Tibial artery (tissue), 4 donors: ENCODE measurements around the gene BDNF.

ENCODE experiments used
- DNase-seq, 2 donors: peaks; one replicate each; pipeline ENCODE4 v3.0.0-alpha.2; 2019
- H3K27ac ChIP-seq, 2 donors: fragments of 200-600 bp; sonication (generic) in 1 of 2; 1 replicate in 1 of 2; 2 replicates in 1 of 2; pipeline ENCODE4 v1.5.1; 2018 to 2019; ENCODE audit warnings: mild to moderate bottlenecking in 1 of 2
- H3K27me3 ChIP-seq, 2 donors: fragments of 200-600 bp; sonication (generic) in 1 of 2; one replicate each; pipeline versions ENCODE4 v1.5.1 to v1.6.0; 2016 to 2019
- H3K36me3 ChIP-seq, 3 donors: fragments of 200-600 bp; sonication (generic) in 2 of 3; one replicate each; pipeline ENCODE4 v1.5.1; 2016 to 2019; ENCODE audit warnings: mild to moderate bottlenecking in 2 of 3
- H3K4me1 ChIP-seq, 4 donors: fragments of 200-600 bp; sonication (generic) in 2 of 4; 1 replicate in 3 of 4; 2 replicates in 1 of 4; pipeline ENCODE4 v1.5.1; 2016 to 2019
- H3K4me3 ChIP-seq, 2 donors: fragments of 200-600 bp; sonication (generic) in 1 of 2; 1 replicate in 1 of 2; 2 replicates in 1 of 2; pipeline ENCODE4 v1.5.1; 2018 to 2019; ENCODE audit warnings: mild to moderate bottlenecking in 2 of 2
- H3K9me3 ChIP-seq, 3 donors: fragments of 200-600 bp; sonication (generic) in 1 of 3; one replicate each; pipeline ENCODE4 v1.5.1; 2016 to 2019
- CTCF ChIP-seq, 2 experiments: fragments of 200-600 bp in 1 of 2; fragments of 450-650 bp in 1 of 2; IDR thresholded peaks; one replicate each; pipeline ENCODE4 v1.5.1; 2017 to 2019; ENCODE audit warnings: antibody characterized with exemption in 2 of 2, mild to moderate bottlenecking in 1 of 2, moderate library complexity in 1 of 2
- intact Hi-C: fragments of 100-400 bp; cut with DNase I; formaldehyde crosslinking; loops from one replicate; pipeline ENCODE4 v1.15.0; 2023; ENCODE audit warnings: low total_unique reads

The BDNF gene

GRCh38 chr11:27610946-27611345 lies 89.3 kb downstream of the BDNF start:
- no peaks in the 10 kb centered on the region for H3K27me3 ChIP-seq
- H3K36me3 ChIP-seq: no peaks in the 10 kb centered on the region
- no peak for DNase-seq
- no peaks in the 10 kb centered on the region for H3K9me3 ChIP-seq
- no peak overlapping the region for H3K27ac ChIP-seq
- H3K4me1 ChIP-seq: no peaks in the 10 kb centered on the region
- intact Hi-C loops: no loop called here
- no peak overlapping the region for H3K4me3 ChIP-seq
- TF ChIP-seq CTCF (IDR thresholded peaks at IDR 0.05): no peak

GRCh38 chr11:27610280-27610679 lies 90.0 kb downstream of the BDNF start:
- TF ChIP-seq CTCF (IDR thresholded peaks at IDR 0.05): no peak
- intact Hi-C loops: no loop called here
- no peaks in the 10 kb centered on the region for H3K27me3 ChIP-seq

GRCh38 chr11:27608951-27609350 lies 91.3 kb downstream of the BDNF start:
- no peak for DNase-seq
- Histone ChIP-seq H3K4me3 (no peak overlapping the region), H3K27me3 (no peaks in the 10 kb centered on the region), H3K36me3 (no peaks in the 10 kb centered on the region), H3K9me3 (no peaks in the 10 kb centered on the region), H3K27ac (no peak overlapping the region), H3K4me1 (no peaks in the 10 kb centered on the region)
- TF ChIP-seq CTCF (IDR thresholded peaks at IDR 0.05): no peak
- intact Hi-C loops: no loop called here

More at GRCh38 chr11:27610280-27610679, 90.0 kb downstream of the BDNF start:
- H3K27ac ChIP-seq: no peak overlapping the region
- DNase-seq: no peak
- no peaks in the 10 kb centered on the region for H3K36me3 ChIP-seq
- no peaks in the 10 kb centered on the region for H3K4me1 ChIP-seq
- H3K4me3 ChIP-seq: no peak overlapping the region
- no peaks in the 10 kb centered on the region for H3K9me3 ChIP-seq

DNA sequence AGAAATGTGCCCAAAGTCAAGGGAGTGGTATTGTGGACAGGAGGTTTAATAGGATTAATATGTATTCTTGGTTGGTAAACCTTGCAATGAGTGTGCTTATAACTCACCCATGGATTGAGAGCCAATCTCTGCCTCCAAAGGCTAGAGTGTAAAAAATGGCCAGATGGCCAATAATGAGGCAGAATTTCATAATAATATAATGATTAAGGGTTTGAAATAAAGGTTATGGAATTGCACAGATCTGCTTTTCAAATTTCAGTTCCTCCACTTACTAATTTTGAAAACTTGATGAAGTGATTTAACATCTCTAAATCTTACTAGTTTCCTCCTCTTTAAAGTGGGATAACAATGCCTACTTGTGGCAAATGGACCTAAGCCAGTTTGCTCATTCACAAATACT lies 94.8 kb downstream of the BDNF start:
- TF ChIP-seq CTCF (IDR thresholded peaks at IDR 0.05): no peak
- intact Hi-C loops: no loop called here
- H3K4me1 ChIP-seq: no peaks in the 10 kb centered on the region

More for the DNA sequence above, 94.8 kb downstream of the BDNF start:
- no peak overlapping the region for H3K4me3 ChIP-seq
- DNase-seq: no peak
- no peak overlapping the region for H3K27ac ChIP-seq
- no peaks in the 10 kb centered on the region for H3K9me3 ChIP-seq
- no peaks in the 10 kb centered on the region for H3K36me3 ChIP-seq
- no peaks in the 10 kb centered on the region for H3K27me3 ChIP-seq
